Middle frontal gyrus (tissue), 1 donor: ENCODE data around the gene SLC49A3.
"Not testable (repeated sequence)": the region's sequence is repeated elsewhere in the genome, so short reads cannot be mapped to it uniquely, and the experiment has no call there.

Source experiments
- DNase-seq: peaks from one replicate; pipeline ENCODE4 v3.0.0-alpha.2; 2015; ENCODE audit warnings: low spot score; ENCODE audit errors: extremely low spot score

The SLC49A3 gene

GRCh38 chr4:654871-655463 is 34.0 kb downstream of the SLC49A3 start:
- no peak for DNase-seq

- DNase-seq = no peak
Observed at GRCh38 chr4:654503-654845, 34.5 kb downstream of the SLC49A3 start.

GRCh38 chr4:653831-654502 is 35.0 kb downstream of the SLC49A3 start:
- no peak for DNase-seq

GRCh38 chr4:653080-653821 is 35.7 kb downstream of the SLC49A3 start:
- no peak for DNase-seq

- no peak for DNase-seq
Observed at GRCh38 chr4:651884-652642, 36.9 kb downstream of the SLC49A3 start.

- DNase-seq = peak; percentile 27
Observed at GRCh38 chr4:650951-651883, 37.7 kb downstream of the SLC49A3 start.

- DNase-seq = no peak
Observed at GRCh38 chr4:650461-650860, 38.5 kb downstream of the SLC49A3 start.

GRCh38 chr4:649751-650310 is 39.1 kb downstream of the SLC49A3 start:
- no peak for DNase-seq

GRCh38 chr4:649293-649625 is 39.7 kb downstream of the SLC49A3 start:
- no peak for DNase-seq

- no peak for DNase-seq
Observed at GRCh38 chr4:648579-649292, 40.2 kb downstream of the SLC49A3 start.

- no peak for DNase-seq
Observed at GRCh38 chr4:647481-647880, 41.5 kb downstream of the SLC49A3 start.

GRCh38 chr4:646460-646859 is 42.5 kb downstream of the SLC49A3 start:
- DNase-seq = no peak

- DNase-seq = not testable (repeated sequence)
Observed at GRCh38 chr4:642366-642765, 46.6 kb downstream of the SLC49A3 start.

GRCh38 chr4:637536-638280 is 51.2 kb downstream of the SLC49A3 start:
- no peak for DNase-seq

- DNase-seq = no peak
Observed at GRCh38 chr4:636628-637159, 52.3 kb downstream of the SLC49A3 start.

GRCh38 chr4:635851-636627 is 52.9 kb downstream of the SLC49A3 start:
- DNase-seq = no peak

GRCh38 chr4:635066-635835 is 53.7 kb downstream of the SLC49A3 start:
- DNase-seq = not testable (repeated sequence)

GRCh38 chr4:634599-634985 is 54.4 kb downstream of the SLC49A3 start:
- DNase-seq = no peak
